ENCODE measurements around the gene SRPRB.

The SRPRB gene

DNA sequence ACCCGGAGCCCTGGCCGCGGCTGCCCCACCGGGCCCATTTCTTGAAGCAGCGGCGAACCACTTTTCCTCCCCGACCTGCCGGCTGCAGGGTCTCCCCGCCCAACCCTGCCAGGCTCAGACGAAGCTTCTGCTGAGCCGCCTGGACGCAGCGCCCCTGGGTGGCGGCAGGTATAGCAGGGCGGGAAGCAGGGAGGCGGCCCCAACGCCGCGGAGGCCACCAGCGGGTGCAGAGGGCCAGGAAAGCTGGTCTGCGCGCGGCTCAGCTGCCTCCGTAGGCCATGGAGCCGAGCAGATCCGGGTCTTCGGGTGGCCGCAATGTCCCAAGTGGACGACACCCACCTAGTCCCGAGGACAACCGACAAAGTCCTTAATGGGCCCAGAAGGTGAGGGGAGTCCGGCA lies 21.9 kb upstream of the SRPRB start:
- no peak overlapping the region for H3K4me3 ChIP-seq (ENCODE audit: low read depth, low read length)
- H3K27me3 ChIP-seq (ENCODE audit: control insufficient read depth, insufficient read depth, low read length) = no peaks in the 10 kb centered on the region
- H3K9me3 ChIP-seq (ENCODE audit: control insufficient read depth, low read length) = no peaks in the 10 kb centered on the region
- TF ChIP-seq, protein P1, sequence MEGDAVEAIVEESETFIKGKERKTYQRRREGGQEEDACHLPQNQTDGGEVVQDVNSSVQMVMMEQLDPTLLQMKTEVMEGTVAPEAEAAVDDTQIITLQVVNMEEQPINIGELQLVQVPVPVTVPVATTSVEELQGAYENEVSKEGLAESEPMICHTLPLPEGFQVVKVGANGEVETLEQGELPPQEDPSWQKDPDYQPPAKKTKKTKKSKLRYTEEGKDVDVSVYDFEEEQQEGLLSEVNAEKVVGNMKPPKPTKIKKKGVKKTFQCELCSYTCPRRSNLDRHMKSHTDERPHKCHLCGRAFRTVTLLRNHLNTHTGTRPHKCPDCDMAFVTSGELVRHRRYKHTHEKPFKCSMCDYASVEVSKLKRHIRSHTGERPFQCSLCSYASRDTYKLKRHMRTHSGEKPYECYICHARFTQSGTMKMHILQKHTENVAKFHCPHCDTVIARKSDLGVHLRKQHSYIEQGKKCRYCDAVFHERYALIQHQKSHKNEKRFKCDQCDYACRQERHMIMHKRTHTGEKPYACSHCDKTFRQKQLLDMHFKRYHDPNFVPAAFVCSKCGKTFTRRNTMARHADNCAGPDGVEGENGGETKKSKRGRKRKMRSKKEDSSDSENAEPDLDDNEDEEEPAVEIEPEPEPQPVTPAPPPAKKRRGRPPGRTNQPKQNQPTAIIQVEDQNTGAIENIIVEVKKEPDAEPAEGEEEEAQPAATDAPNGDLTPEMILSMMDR (IDR thresholded peaks at IDR 0.05) = no peak
- H2AFZ ChIP-seq = no peak overlapping the region
- H3K27ac ChIP-seq = no peak overlapping the region
- no peak overlapping the region for H3K4me2 ChIP-seq (ENCODE audit: low read length)
- no peaks in the 10 kb centered on the region for H3K36me3 ChIP-seq (ENCODE audit: control insufficient read depth, insufficient read depth, low read length)
- no peaks in the 10 kb centered on the region for H3K79me2 ChIP-seq
- H3K4me1 ChIP-seq = no peaks in the 10 kb centered on the region
- H3K9ac ChIP-seq = no peak overlapping the region

GRCh38 chr3:133788024-133788423 lies 17.6 kb upstream of the SRPRB start:
- Histone ChIP-seq H3K4me1 (no peaks in the 10 kb centered on the region), H3K4me3 (ENCODE audit: low read depth, low read length) (no peak overlapping the region), H2AFZ (no peak overlapping the region), H3K27me3 (ENCODE audit: control insufficient read depth, insufficient read depth, low read length) (no peaks in the 10 kb centered on the region), H3K4me2 (ENCODE audit: low read length) (no peak overlapping the region), H3K79me2 (no peaks in the 10 kb centered on the region), H3K27ac (no peak overlapping the region), H3K9ac (no peak overlapping the region), H3K36me3 (ENCODE audit: control insufficient read depth, insufficient read depth, low read length) (no peaks in the 10 kb centered on the region), H3K9me3 (ENCODE audit: control insufficient read depth, low read length) (no peaks in the 10 kb centered on the region)
- TF ChIP-seq, protein P1 (IDR thresholded peaks at IDR 0.05) = no peak

DNA sequence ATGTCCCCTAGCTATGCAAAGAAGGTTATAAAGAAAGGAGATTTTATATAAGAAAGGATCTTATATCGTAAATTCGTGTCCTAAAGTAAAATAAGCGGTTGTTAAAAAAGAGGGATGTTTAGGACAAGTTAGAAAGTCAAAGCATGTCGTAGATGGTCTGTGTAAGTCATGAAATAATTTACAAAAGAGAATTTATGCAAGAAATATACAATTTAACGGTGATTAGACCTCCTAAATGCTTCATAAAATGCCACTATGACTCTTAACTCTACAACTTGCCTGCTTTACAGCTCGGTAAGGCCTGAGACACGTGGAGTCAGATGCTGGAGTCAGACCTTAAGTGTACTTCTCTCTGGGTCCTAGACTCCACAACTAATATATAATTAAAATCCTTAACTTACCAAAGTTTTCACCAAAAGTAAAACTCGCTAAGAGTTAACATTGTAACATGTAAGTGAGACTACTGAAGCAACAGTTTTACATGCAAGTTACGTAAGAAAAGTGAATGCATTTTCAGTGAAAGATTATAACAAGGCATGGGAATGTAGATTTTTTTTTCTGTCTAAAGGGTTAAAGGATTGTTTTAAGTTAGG lies 13.3 kb upstream of the SRPRB start:
- no peaks in the 10 kb centered on the region for H3K9me3 ChIP-seq (ENCODE audit: control insufficient read depth, low read length)
- no peaks in the 10 kb centered on the region for H3K27me3 ChIP-seq (ENCODE audit: control insufficient read depth, insufficient read depth, low read length)
- H3K36me3 ChIP-seq (ENCODE audit: control insufficient read depth, insufficient read depth, low read length) = no peaks in the 10 kb centered on the region
- H3K4me2 ChIP-seq (ENCODE audit: low read length) = no peak overlapping the region
- H2AFZ ChIP-seq = no peak overlapping the region
- no peak overlapping the region for H3K4me3 ChIP-seq (ENCODE audit: low read depth, low read length)
- no peak overlapping the region for H3K27ac ChIP-seq
- H3K4me1 ChIP-seq = no peaks in the 10 kb centered on the region
- TF ChIP-seq, protein P1 (IDR thresholded peaks at IDR 0.05) = no peak
- H3K9ac ChIP-seq = no peak overlapping the region
- H3K79me2 ChIP-seq = no peaks in the 10 kb centered on the region

DNA sequence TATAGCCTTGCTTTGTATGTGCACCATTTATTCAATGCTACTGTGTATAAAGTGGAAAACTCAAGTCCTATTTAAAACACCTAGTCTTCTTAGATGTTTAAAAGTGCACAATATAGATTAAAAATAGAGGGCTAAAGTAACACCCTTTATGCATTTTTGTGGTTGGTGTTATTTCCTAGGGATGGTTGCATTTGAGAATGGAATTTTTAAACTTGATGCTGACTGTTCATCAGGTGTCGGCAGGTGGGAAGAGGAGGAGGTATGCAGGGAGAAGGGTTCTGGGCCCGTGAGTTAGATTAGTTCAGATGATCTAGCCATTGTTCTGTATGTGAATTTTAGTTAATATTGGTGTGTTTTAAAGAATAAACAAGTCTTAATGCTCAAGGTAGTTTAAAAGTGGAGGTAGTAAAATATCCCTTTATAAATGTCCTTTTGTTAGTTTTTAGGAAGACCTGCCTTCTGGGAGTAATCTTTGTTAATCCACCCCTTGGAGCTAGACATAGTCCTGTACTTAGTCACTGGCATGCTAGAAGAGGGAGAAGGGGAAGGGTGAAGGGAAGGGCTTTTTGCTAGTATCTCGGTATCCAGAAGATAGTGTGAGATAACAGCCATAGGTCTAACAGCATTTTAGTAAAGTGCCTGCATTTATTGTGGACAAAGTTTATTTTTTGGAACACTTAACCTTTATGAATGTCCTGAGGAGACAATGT lies 8.1 kb upstream of the SRPRB start:
- H3K4me1 ChIP-seq = no peaks in the 10 kb centered on the region
- no peaks in the 10 kb centered on the region for H3K79me2 ChIP-seq
- no peak overlapping the region for H3K4me3 ChIP-seq (ENCODE audit: low read depth, low read length)
- TF ChIP-seq, protein P1 (IDR thresholded peaks at IDR 0.05) = no peak
- H3K9me3 ChIP-seq (ENCODE audit: control insufficient read depth, low read length) = no peaks in the 10 kb centered on the region
- no peaks in the 10 kb centered on the region for H3K36me3 ChIP-seq (ENCODE audit: control insufficient read depth, insufficient read depth, low read length)
- no peak overlapping the region for H3K9ac ChIP-seq
- no peak overlapping the region for H3K27ac ChIP-seq
- no peaks in the 10 kb centered on the region for H3K27me3 ChIP-seq (ENCODE audit: control insufficient read depth, insufficient read depth, low read length)
- H2AFZ ChIP-seq = no peak overlapping the region
- no peak overlapping the region for H3K4me2 ChIP-seq (ENCODE audit: low read length)
